ENCODE results near the gene CFTR. TPM values are rescaled to one million over a fixed set of nuclear protein-coding genes. Genes with fewer than 3 reads are reported as not detected.

The CFTR gene
- polyA plus RNA-seq, 1 donor from 2014 or later, result not detected

GRCh38 chr7:117548035-117548434 lies 68.2 kb downstream of the CFTR start:
- Mint-ChIP-seq H3K27me3 (peaks cover 1% of the 10 kb centered on the region), H3K4me3 (no peak overlapping the region), H3K9me3 (peaks cover 0 to 2% (median 0%) of the 10 kb centered on the region in 3 donors), H3K36me3 (peaks cover 2% of the 10 kb centered on the region), H3K27ac (no peak overlapping the region), H3K4me1 (no peaks in the 10 kb centered on the region)

GRCh38 chr7:117550625-117551024 lies 70.8 kb downstream of the CFTR start:
- H3K27ac Mint-ChIP-seq, result no peak overlapping the region

DNA sequence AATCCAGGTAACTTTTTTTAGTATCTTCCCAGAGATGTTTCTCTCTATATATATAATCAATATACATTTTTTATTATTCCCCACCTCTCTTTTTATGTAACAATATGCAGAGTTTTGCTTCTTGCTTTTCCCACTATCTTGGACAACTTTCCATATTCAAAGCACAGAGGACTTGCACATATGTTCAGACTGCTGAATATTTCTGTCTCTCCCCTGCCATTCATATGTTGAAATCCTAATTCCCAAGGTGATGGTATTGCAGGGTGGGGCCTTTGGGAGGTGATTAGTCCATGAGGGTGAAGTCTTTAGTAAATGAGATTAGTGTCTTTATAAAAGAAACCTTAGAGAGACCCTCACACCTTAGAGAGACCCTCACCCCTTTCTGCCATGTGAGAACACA lies 72.8 kb downstream of the CFTR start:
- Mint-ChIP-seq H3K27ac (no peak overlapping the region), H3K4me1 (no peaks in the 10 kb centered on the region), H3K36me3 (peaks cover 2% of the 10 kb centered on the region), H3K4me3 (no peak overlapping the region), H3K27me3 (peaks cover 1% of the 10 kb centered on the region), H3K9me3 (peaks cover 0 to 4% (median 0%) of the 10 kb centered on the region in 3 donors)

More at GRCh38 chr7:117550625-117551024, 70.8 kb downstream of the CFTR start:
- H3K27me3 Mint-ChIP-seq, result peaks cover 1% of the 10 kb centered on the region
- no peak overlapping the region for H3K4me3 Mint-ChIP-seq
- H3K9me3 Mint-ChIP-seq, result peaks cover 0 to 4% (median 0%) of the 10 kb centered on the region in 3 donors
- no peaks in the 10 kb centered on the region for H3K4me1 Mint-ChIP-seq
- H3K36me3 Mint-ChIP-seq, result peaks cover 2% of the 10 kb centered on the region

DNA sequence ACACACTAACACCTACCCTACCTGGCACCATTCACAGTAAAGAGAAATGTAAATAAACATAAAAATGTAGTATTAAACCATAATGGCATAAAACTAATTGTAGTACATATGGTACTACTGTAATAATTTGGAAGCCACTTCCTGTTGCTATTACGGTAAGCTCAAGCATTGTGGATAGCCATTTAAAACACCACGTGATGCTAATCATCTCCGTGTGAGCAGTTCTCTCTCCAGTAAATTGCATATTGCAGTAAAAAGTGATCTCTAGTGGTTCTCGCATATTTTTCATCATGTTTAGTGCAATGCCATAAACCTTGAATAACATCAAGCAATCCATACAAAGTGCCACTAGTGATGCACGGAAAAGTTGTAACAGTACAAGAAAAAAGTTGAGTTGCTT lies 75.4 kb downstream of the CFTR start:
- H3K4me1 Mint-ChIP-seq, result no peaks in the 10 kb centered on the region
- no peak overlapping the region for H3K4me3 Mint-ChIP-seq
- no peaks in the 10 kb centered on the region for H3K27me3 Mint-ChIP-seq
- H3K27ac Mint-ChIP-seq, result no peak overlapping the region
- H3K9me3 Mint-ChIP-seq, result peaks cover 0 to 4% (median 0%) of the 10 kb centered on the region in 3 donors
- no peaks in the 10 kb centered on the region for H3K36me3 Mint-ChIP-seq

DNA sequence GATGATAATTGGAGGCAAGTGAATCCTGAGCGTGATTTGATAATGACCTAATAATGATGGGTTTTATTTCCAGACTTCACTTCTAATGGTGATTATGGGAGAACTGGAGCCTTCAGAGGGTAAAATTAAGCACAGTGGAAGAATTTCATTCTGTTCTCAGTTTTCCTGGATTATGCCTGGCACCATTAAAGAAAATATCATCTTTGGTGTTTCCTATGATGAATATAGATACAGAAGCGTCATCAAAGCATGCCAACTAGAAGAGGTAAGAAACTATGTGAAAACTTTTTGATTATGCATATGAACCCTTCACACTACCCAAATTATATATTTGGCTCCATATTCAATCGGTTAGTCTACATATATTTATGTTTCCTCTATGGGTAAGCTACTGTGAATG lies 79.6 kb downstream of the CFTR start:
- no peak overlapping the region for H3K27ac Mint-ChIP-seq
- no peaks in the 10 kb centered on the region for H3K4me1 Mint-ChIP-seq
- no peaks in the 10 kb centered on the region for H3K36me3 Mint-ChIP-seq
- no peaks in the 10 kb centered on the region for H3K27me3 Mint-ChIP-seq
- H3K9me3 Mint-ChIP-seq, result no peaks in the 10 kb centered on the region
- no peak overlapping the region for H3K4me3 Mint-ChIP-seq

- no peaks in the 10 kb centered on the region for H3K27me3 Mint-ChIP-seq
- H3K4me3 Mint-ChIP-seq, result no peak overlapping the region
- no peaks in the 10 kb centered on the region for H3K9me3 Mint-ChIP-seq
- no peaks in the 10 kb centered on the region for H3K36me3 Mint-ChIP-seq
- H3K4me1 Mint-ChIP-seq, result no peaks in the 10 kb centered on the region
- H3K27ac Mint-ChIP-seq, result no peak overlapping the region
Measured at GRCh38 chr7:117560030-117560429, 80.2 kb downstream of the CFTR start.

- H3K9me3 Mint-ChIP-seq, result no peaks in the 10 kb centered on the region
- no peaks in the 10 kb centered on the region for H3K27me3 Mint-ChIP-seq
- H3K27ac Mint-ChIP-seq, result no peak overlapping the region
- H3K4me1 Mint-ChIP-seq, result no peaks in the 10 kb centered on the region
- no peak overlapping the region for H3K4me3 Mint-ChIP-seq
- H3K36me3 Mint-ChIP-seq, result no peaks in the 10 kb centered on the region
Measured at GRCh38 chr7:117562759-117563158, 82.9 kb downstream of the CFTR start.

DNA sequence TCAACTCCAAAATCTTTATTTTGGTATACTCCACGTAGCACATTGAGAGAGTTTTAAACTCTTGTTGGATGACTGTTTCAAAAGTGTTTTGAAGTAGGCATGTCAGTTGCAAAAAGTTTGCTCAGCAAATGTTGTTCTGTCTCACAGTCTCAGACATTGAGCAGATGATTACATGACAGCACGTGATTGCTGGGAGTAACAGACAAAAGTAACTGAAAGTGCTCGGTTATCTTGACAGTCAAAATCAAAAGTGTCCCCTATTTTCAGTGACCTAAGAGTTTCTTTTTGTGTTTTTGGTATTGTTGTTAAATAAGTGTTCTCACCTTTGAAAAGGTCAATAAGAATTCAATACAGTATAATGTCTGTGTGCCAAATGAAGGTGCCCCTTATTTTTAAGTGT lies 84.3 kb downstream of the CFTR start:
- no peaks in the 10 kb centered on the region for H3K9me3 Mint-ChIP-seq
- no peaks in the 10 kb centered on the region for H3K36me3 Mint-ChIP-seq
- no peak overlapping the region for H3K27ac Mint-ChIP-seq
- no peak overlapping the region for H3K4me3 Mint-ChIP-seq
- no peaks in the 10 kb centered on the region for H3K27me3 Mint-ChIP-seq
- no peaks in the 10 kb centered on the region for H3K4me1 Mint-ChIP-seq

DNA sequence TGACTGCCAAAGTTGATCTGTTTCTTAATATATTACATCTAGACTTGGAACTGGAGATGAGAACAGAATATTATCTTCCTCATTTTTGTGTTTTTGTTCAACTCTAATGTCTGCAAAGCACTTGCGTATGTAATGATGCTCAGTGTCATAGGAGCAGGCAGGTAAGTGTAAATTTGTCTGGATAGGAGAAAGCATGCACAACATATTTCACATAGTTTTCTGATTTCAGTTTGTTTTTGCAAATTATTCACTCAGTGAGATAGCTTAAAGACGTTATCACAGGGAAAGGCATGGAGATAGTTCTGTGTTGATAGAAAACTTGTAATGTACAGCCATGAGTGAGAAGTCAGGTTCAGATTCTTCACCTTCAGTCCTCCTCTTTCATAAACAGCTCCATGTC lies 84.8 kb downstream of the CFTR start:
- Mint-ChIP-seq H3K4me3 (no peak overlapping the region), H3K9me3 (no peaks in the 10 kb centered on the region), H3K27me3 (no peaks in the 10 kb centered on the region), H3K36me3 (no peaks in the 10 kb centered on the region), H3K27ac (no peak overlapping the region), H3K4me1 (no peaks in the 10 kb centered on the region)

- Mint-ChIP-seq H3K4me3 (no peak overlapping the region), H3K27me3 (no peaks in the 10 kb centered on the region), H3K36me3 (no peaks in the 10 kb centered on the region), H3K9me3 (no peaks in the 10 kb centered on the region), H3K4me1 (no peaks in the 10 kb centered on the region), H3K27ac (no peak overlapping the region)
Measured at GRCh38 chr7:117565226-117565625, 85.4 kb downstream of the CFTR start.

DNA sequence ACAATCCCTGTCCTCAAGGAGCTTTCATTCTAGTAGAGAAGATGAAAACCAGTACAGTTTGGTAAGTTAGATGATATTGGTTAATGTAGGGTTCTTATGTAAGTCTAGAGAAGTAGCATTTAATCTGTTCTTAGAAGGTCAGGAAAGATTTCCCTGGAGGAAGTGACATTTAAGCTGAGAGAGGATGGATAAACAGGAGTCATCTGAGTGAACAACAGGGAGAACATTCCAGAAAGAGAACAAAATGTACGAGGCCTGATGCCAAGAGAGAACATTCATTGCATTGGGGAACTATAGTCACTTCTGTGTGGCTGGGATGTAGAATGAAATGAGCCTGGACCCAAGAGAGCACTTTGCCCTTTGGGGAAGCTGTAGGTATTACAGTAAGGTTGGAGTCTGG lies 88.0 kb downstream of the CFTR start:
- no peak overlapping the region for H3K4me3 Mint-ChIP-seq
- H3K9me3 Mint-ChIP-seq, result peaks cover 0 to 2% (median 0%) of the 10 kb centered on the region in 3 donors
- H3K36me3 Mint-ChIP-seq, result no peaks in the 10 kb centered on the region
- H3K27ac Mint-ChIP-seq, result no peak overlapping the region
- H3K27me3 Mint-ChIP-seq, result no peaks in the 10 kb centered on the region
- no peaks in the 10 kb centered on the region for H3K4me1 Mint-ChIP-seq

DNA sequence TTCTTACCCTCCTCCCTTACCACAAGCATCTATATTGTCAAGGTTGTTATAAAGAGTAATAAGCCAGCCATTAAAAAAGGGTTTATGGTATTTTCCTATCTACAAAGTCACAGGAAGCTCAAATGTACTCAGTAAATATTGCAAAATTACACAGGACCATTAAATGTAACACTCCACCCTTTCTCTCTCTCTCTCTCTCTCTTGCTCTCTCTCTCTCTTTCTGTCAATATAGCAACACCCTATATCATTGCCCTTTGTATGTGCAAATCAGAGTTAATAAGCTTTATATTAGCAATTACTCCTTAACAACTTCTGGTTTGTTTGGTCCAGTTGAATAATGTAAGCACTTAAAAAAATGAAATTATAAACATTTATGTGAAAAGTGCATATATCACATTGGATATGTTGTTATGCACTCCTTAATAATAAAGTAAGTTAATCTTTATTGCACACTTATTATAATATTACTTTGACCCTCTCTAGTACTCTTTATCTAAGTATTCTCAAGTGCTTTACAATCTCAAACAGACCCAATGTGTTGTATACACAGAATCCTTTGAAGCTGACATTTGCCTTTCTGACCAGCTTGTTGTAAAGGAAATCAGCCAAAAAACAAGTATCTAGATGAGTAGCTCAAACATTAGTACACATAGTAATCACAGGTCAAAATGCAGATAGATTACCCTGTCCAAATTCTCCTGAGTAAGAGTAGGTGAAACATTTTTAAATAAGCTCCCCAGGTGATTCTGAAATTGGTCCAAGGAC lies 93.2 kb downstream of the CFTR start:
- Mint-ChIP-seq H3K9me3 (peaks cover 0 to 2% (median 0%) of the 10 kb centered on the region in 3 donors), H3K36me3 (no peaks in the 10 kb centered on the region), H3K27me3 (no peaks in the 10 kb centered on the region), H3K27ac (no peak overlapping the region), H3K4me1 (no peaks in the 10 kb centered on the region), H3K4me3 (no peak overlapping the region)

GRCh38 chr7:117581424-117581823 lies 101.6 kb downstream of the CFTR start:
- Mint-ChIP-seq H3K4me1 (no peaks in the 10 kb centered on the region), H3K27ac (no peak overlapping the region), H3K9me3 (no peaks in the 10 kb centered on the region), H3K36me3 (no peaks in the 10 kb centered on the region), H3K27me3 (no peaks in the 10 kb centered on the region), H3K4me3 (no peak overlapping the region)

- no peaks in the 10 kb centered on the region for H3K27me3 Mint-ChIP-seq
- no peaks in the 10 kb centered on the region for H3K36me3 Mint-ChIP-seq
- H3K4me3 Mint-ChIP-seq, result no peak overlapping the region
- no peak overlapping the region for H3K27ac Mint-ChIP-seq
- H3K4me1 Mint-ChIP-seq, result no peaks in the 10 kb centered on the region
- peaks cover 0 to 3% (median 0%) of the 10 kb centered on the region in 3 donors for H3K9me3 Mint-ChIP-seq
Measured at GRCh38 chr7:117582219-117582704, 102.4 kb downstream of the CFTR start.

DNA sequence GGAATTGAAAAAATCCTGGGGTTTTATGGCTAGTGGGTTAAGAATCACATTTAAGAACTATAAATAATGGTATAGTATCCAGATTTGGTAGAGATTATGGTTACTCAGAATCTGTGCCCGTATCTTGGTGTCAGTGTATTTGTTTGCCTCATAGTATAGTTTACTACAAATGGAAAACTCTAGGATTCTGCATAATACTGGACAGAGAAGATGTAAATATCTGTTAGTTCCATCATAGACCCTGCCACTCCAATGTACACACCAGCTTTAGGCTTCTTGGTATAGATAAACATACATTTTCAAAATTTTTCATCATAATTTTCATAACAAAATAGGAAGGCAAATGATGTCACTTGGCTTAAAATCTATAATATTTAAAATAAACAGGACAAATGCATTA lies 108.1 kb downstream of the CFTR start:
- H3K4me1 Mint-ChIP-seq, result no peaks in the 10 kb centered on the region
- H3K9me3 Mint-ChIP-seq, result peaks cover 0 to 3% (median 0%) of the 10 kb centered on the region in 3 donors
- no peak overlapping the region for H3K4me3 Mint-ChIP-seq
- H3K36me3 Mint-ChIP-seq, result no peaks in the 10 kb centered on the region
- H3K27ac Mint-ChIP-seq, result no peak overlapping the region
- no peaks in the 10 kb centered on the region for H3K27me3 Mint-ChIP-seq

DNA sequence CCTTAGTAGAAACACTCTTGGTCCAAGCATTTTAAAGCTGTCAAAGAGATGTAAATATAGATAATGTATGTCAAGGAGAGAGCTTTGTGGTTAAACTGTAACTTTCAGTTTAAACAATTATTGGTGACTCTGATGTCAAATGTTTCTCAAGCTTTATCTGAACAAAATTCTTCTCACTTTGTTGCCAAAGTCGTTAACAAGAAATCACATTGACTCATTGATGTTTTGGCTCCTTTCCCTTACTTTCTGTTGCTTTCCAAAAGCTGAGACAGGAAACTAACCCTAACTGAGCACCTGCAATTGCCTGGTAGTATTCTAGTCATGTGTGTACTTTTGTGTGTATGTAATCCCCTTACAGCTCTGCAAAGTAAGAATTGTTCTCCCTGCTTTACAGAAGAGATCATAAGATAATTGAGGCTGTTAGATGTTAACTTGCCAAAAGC lies 108.5 kb downstream of the CFTR start:
- Mint-ChIP-seq H3K27ac (no peak overlapping the region), H3K9me3 (peaks cover 0 to 3% (median 0%) of the 10 kb centered on the region in 3 donors), H3K4me1 (no peaks in the 10 kb centered on the region), H3K4me3 (no peak overlapping the region), H3K27me3 (no peaks in the 10 kb centered on the region), H3K36me3 (no peaks in the 10 kb centered on the region)

Data from IgD-negative memory B cell (primary cell).